Measurements from ENCODE around the gene GRIK3.
"Not testable (repeated sequence)": the region's sequence is repeated elsewhere in the genome, so short reads cannot be mapped to it uniquely, and the experiment has no call there.

Gene GRIK3

DNA sequence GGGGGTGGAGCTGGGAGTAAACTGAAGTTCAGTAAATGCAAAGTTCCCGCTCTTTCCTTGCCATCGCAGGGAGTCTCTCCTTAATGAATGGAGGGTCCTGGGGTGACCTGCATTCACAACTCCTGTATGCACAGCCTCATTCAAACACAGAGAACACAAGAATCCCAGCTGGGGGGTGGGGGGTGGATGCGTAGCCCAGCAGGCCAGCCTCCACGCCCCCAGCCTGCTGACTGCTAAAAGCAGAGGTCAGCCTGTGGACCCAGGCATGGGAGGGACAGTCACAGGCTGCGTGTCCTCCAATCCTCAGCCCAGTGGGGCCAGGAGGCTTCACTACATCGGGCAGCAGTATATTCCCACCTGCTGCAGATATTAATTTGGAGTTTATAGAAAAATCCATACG is 263.1 kb downstream of the GRIK3 start:
- DNase-seq (ENCODE audit: extremely low read depth in 1 of 2, low read depth in 1 of 2): no peak

DNA sequence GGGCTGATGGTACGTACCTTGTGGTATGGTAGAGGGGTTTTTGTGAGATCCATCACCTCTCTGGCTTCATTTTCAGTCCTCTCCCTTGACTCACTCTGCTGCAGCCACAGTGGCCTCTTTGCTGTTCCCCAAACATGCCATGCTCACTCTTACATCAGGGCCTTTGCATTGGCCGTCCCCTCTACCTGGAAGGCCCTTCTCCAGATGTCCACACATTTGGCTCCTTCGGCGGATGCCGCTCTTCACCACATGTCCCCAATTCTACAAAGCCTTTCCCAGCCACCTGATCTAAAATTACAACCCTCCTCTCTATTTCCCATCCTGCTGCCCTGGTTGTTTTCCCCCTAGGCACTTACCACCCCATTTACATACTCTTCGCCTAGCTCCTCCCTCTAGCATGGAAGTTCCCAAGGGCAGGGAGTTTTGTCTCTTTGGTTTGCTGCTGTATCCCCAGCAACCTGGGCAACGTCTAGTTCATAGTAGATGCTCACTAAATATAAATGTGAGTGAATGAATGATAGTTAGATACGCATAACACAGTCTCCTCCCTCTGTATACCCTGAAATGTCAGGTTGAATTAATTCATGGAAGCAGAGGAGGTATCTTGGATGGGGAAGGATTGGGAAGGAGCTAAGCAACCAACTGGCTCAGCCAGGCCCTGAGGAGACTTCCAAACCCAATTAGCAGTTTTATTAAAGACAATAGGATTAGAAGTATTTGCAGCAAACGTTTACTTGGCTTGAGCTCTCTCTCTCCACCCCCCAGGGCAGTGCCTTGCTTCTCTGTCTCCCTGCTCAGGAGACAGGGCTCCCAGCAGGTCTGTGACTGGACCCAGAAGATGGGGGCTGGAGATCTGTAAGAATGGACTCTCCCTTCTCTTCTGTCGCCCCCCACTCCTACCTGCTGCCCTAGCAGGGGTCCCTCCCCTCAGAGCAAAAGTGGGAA is 264.2 kb downstream of the GRIK3 start:
- no peak for DNase-seq (ENCODE audit: extremely low read depth in 1 of 2, low read depth in 1 of 2)

DNA sequence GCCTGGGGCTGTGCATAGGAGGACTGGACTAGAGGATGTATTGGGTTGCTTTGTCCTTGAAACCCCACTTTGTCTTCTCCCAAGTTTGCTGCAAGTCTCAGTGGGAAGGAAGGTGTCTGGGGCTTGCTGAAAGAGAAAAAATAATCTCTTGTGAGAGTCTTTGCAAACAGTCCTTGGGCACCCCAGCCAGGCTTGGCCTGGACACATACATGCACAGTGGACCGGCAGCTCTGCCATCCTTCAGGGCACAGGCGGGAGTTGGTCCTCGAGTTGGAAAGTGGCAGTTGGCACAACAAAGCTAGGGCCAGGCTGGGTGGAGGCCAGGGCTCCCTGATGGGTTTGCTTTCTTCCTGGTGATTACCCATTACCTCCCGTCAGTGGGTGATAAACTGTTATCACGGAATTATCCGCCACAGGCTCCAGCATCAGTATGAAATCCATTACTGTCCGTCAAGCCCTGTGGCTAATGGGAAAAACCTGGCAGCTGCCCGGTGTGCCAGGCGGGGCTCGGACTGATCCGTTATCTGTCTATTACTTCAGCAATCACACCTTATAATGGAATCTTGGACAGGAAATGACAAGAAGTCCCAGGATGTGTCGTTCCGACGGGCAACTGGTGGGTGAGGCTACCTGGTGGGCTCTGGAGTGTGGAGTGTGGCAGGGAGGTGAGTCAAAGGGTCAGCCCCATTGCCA is 265.7 kb downstream of the GRIK3 start:
- no peak for DNase-seq (ENCODE audit: extremely low read depth in 1 of 2, low read depth in 1 of 2)

DNA sequence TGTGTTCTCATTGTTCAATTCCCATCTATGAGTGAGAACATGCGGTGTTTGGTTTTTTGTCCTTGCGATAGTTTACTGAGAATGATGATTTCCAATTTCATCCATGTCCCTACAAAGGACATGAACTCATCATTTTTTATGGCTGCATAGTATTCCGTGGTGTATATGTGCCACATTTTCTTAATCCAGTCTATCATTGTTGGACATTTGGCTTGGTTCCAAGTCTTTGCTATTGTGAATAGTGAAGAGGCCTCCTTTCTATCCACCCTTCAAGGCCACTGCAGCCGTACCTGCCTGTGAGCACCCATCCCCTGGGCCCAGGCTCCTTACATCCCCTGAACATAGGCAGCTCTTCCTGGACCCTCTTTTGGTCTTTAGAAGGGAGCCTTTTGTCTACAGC is 266.9 kb downstream of the GRIK3 start:
- not testable (repeated sequence) for DNase-seq (ENCODE audit: extremely low read depth in 1 of 2, low read depth in 1 of 2)

DNA sequence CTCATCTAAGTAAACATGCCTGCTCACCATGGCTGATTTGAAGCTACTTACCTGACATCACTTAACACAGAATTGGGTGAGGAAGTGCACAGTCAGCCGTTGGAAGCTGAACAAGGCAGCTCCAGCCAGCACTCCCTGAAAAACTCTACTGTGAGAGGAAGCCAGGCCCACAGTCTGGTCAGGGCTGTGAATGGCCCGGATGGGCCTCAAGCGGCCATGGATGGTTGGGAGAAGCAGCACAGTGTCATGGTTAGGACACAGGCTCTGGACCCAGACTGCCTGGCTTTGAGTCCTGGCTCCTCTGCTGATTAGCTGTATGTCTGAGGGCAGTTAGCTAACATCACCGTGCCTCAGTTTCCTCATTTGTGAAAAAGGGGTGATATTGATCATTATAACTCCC is 267.8 kb downstream of the GRIK3 start:
- no peak for DNase-seq (ENCODE audit: extremely low read depth in 1 of 2, low read depth in 1 of 2)

DNA sequence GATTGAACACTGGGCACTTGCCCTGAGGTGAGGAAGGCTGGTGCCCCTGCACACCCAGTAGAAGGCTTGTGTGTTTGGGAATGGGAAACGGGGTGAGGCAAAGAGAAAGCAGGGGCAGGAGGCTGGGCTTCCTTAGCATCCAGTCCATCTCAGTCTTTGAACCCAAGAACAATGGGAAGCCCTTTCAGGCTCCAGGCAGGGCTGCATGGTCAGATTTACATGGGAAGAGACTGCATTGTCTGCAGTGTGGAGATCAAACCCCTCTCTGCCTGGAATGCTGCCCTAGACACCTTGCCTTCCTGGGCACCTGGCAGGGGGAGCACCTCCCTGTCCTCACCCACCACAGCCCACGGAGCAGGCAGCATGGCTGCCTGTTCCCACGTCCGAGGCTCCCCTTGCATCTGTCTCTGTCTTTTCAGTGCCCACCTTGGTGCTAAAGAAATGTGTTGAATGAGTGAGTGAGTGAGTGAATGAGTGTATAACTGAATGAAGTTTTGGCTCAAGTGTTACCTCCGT is 268.5 kb downstream of the GRIK3 start:
- DNase-seq (ENCODE audit: extremely low read depth in 1 of 2, low read depth in 1 of 2): no peak

DNA sequence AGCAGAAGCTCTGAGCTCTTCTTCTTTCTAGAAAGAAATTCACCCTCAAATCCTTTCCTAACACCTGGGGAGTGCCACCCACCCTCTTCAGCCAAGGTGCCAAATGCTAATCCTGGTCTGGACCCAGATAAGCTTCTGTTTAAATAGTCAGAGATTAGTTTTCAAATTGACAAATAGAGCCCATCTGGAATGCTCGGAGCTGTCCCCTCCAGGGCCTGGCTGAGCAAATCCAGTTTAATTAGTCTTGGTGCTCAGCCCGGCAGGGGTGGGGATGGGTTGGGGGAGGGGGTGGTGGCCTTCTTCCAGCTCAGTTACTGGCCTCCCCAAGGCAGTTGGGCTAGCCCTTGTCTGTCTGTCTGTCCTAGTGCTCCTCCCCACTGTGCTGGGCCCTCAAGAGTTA is 269.5 kb downstream of the GRIK3 start:
- no peak for DNase-seq (ENCODE audit: extremely low read depth in 1 of 2, low read depth in 1 of 2)

DNA sequence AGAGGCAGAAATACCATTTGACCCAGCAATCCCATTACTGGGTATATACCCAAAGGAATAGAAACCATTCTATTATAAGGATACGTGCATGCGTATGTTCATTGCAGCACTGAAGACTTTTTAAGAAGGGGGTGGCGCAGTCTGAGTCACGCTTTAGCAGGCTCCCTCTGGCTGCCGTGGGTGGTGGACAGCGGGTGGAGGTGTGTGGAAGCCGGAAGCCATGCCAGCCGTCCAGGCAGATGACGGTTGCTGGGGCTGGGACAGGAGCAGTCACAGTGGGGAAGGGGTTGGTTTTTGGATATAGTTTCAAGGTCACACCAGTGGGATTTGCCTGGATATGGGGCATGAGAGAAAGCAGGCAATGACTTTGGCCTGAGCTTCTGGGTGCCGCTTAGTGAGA is 270.5 kb downstream of the GRIK3 start:
- no peak for DNase-seq (ENCODE audit: extremely low read depth in 1 of 2, low read depth in 1 of 2)

DNA sequence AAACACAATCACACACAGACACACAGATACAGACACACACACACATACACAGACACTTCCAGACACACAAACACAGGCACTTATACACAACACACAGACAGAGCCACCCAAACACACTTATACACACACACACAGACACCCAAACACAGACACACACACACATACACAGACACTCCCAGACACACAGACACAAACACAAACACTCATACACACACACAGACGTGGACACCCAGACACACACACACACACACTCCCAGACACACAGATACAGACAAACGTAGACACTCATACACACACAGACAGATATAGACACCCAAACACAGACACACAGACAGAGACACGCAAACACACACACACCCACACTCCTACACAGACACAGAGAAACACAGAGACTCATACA is 272.1 kb downstream of the GRIK3 start:
- DNase-seq (ENCODE audit: extremely low read depth in 1 of 2, low read depth in 1 of 2): no peak

DNA sequence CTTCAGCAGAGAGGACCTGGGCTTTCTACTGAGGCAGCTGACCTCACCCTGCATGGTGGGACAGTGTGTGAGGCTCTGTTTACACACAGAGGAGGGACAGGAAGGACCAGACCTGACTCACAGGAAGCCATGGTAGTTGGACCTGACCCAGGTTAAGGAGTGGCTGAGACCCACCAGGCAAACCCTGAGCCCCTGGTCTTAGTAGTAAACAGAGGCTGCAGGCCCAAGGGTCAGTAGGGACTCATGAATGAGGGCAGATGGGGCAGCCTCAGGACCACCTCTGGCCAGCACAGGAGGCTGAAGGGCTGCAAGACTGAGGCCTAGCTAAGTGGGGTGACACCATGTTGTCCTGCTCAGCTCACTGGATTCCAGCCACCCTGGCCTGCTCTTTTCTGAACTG is 273.2 kb downstream of the GRIK3 start:
- DNase-seq (ENCODE audit: extremely low read depth in 1 of 2, low read depth in 1 of 2): no peak

DNA sequence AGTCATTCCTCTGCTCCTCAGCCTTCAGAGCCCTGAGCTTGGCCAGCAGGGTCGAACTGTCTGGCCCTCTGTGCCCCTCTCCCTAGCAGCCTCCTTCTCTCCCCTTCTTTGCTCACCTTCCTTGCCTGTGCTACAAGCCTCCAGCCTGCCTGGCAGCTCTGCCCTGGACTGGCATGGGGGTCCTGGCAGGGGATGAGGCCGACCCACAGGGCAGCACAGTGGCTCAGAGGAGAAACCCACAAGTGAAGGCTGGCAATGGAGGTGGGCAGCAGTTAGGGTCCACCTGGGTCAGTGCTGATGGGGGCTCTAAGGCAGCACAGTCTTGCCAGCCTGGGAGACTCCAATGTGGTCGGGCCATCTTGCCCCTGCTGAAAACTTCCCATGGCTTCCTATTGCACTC is 274.2 kb downstream of the GRIK3 start:
- no peak for DNase-seq (ENCODE audit: extremely low read depth in 1 of 2, low read depth in 1 of 2)

DNA sequence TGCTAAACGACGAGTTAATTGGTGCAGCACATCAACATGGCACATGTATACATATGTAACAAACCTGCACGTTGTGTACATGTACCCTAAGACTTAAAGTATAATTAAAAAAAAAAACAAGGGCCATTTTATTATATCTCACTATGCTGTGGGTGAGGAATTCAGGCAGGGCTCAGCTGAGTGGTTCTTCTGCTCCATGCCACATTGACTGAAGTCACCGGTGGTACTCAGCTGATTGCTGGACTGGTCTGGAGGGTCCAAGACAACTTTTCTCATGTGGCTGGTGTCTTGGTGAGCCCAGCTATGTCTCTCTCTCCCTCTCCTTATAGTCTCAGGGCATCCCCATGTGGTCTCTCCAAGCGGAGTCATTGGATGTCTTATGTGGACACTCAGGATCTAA is 275.0 kb downstream of the GRIK3 start:
- DNase-seq (ENCODE audit: extremely low read depth in 1 of 2, low read depth in 1 of 2): no peak

DNA sequence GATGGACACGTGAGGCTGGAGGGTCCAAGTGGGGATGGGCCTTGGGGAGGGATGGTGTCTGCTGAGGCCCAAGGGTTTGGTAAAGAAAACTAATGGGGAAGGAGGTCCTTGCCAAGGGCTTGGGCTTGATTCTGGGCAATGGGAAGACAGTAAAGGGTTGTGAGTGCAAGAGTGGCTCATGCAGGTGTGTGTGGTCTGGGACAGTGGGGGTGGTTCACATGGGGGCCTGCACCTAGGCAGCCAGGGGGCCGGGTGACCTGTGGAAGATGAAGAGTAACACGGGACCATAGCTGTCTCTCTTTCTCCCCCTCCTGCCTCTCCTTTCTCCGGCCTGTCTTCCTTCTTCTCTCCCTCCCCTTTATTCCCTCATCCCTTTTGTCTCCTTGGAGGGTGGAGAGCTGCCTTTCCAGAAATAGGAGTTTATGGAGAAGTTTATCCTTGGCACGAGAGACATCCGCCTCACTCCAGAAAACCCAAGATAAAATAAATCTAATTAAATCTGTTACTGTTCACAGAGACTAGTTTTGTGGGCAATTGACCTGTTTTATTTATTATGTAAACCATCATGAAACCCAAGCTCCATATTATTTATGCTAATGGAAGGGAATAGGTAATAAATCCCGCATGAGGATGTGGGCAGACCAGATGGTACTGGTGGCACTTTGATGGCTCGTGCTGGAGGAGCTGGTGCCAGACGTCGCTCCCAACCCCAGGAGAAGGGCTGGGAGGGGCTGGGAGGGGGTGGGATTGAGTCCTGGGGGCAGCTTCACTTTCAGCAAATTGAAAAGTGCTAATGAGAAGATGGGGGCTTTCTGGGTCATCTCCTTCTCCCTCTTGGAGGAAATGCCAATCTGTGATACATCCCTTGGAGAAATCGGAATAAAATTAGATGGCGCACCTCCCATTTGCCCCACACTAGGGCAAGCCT is 278.7 kb downstream of the GRIK3 start:
- no peak for DNase-seq (ENCODE audit: extremely low read depth in 1 of 2, low read depth in 1 of 2)

DNA sequence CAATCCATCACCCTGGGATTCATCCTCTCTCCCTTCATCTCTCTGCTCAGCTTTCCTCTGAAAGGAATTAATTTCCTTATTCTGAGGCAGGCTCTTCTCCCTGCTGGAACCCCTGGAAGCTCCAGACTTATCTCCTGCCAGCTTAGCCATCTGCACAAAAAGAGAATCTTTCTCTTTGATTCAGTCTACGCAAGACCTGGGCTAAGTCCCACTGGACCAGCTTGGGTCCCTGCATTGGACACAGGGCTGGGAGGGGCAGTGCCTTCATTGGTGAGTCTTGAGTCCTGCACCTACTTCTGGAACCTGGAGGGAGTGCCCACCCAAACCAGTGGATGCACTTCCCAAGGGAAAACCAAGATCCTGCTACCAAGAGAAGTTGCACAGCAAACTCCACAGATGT is 279.9 kb downstream of the GRIK3 start:
- no peak for DNase-seq (ENCODE audit: extremely low read depth in 1 of 2, low read depth in 1 of 2)

DNA sequence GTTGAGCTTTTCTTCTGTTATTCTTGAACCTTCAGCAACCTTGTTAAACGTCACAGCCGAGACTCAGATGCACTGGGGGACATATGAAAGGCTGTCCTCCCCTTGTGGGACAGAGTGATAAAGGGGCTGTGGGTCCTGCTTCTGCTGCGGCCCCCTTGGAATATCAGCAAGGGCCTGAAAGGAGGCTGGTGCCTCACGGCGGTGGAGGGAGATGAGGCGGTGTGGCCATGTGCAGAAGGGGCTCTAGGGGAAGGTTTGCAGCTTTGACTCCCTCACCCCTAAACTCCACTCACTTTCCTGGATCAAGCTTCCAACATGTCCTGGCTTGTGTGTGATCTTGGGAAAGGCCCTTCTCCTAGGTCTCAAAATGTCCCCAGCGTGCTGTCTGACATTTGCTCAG is 280.9 kb downstream of the GRIK3 start:
- DNase-seq (ENCODE audit: extremely low read depth in 1 of 2, low read depth in 1 of 2): no peak

DNA sequence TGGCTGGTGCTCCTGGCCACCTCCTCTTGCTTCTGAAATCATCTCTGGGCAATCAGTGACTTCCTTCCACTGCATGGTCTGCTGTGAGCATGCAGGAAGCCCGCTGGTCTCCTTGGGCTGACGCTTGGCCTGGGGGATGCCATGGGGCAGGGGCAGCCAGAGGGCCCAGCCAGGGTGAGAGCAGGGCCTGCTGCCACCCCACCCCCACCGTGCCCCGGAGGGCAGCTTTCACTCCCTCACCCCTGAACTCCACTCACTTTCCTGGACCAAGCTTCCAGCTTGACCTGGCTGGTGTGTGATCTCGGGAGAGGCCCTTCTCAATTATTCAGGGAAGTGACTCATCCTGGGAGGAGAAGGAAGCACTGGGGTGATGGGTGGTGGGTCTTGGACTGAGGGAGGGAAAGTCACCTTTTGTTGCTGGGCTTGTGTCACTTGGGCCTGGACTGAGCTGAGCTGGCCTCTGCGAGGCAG is 281.4 kb downstream of the GRIK3 start:
- no peak for DNase-seq (ENCODE audit: extremely low read depth in 1 of 2, low read depth in 1 of 2)

DNA sequence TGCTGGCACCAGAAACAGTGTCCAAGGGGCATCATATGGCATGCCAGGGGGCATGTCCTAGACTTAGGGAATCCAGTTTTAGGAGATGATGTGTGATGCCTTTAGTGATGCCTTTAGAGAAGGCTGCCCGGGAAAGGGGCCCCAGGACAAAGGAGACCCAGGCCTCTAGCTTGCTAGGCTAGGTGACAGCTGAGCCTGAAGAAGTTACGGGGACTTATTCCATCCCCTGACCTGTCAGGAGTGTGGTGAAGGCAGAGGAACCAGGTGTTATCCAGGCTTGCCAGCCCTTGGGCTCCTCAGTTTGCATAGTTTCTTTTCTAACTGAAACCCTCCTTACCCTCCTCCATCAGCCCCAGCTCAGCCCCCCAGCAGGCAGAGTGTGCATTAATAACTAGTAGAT is 281.9 kb downstream of the GRIK3 start:
- DNase-seq (ENCODE audit: extremely low read depth in 1 of 2, low read depth in 1 of 2): no peak

DNA sequence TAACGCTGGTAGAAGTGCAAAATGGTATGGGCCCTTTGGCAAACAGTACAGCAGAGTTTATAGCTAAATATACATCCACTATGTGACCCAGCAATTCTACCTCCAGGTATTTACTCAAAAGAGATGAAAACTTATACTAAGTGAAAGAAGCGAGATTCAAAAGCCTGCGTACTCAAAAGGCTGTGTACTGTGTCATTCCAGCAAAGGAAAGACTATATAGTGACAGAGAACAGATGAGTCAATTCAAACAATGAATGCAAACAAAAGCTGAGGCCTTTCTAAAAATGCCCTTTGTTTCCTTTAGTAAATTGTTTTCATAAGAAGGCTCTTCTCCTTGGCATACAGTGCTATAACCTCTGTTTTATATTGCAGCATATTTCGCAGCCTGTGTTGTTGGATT is 282.8 kb downstream of the GRIK3 start:
- DNase-seq (ENCODE audit: extremely low read depth in 1 of 2, low read depth in 1 of 2): no peak

DNA sequence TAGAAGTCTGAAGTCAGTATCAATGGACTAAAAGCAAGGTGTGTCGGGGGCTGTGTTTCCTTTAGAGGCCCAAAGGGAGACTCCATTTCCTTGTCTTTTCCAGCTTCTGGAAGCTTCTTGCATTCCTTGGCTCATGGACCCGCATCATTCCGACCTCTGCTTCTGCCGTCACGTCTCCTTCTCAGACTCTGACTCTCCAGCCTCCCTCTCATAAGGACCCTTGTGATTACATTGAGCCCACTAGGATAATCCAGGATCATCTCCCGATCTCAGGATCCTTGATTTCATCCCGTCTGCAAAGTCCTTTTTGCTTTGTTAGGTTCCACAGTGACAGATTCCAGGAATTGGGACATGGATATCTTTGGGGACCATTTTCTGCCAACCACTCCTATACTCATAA is 285.8 kb downstream of the GRIK3 start:
- DNase-seq (ENCODE audit: extremely low read depth in 1 of 2, low read depth in 1 of 2): no peak

All from activated CD8-positive, alpha-beta memory T cell treated with anti-CD3 and anti-CD28 coated beads for 1 hour (primary cell).